HG03571 (cell line): ENCODE data around the gene RCAN2.
"Not testable (repeated sequence)": the region's sequence is repeated elsewhere in the genome, so short reads cannot be mapped to it uniquely, and the experiment has no call there.

ENCODE experiments used
- ATAC-seq: cut with Tn5 transposase; IDR thresholded peaks from one replicate; pipeline ENCODE4 v1.9.1; 2021; ENCODE audit not compliant: unreplicated experiment

RCAN2 gene

DNA sequence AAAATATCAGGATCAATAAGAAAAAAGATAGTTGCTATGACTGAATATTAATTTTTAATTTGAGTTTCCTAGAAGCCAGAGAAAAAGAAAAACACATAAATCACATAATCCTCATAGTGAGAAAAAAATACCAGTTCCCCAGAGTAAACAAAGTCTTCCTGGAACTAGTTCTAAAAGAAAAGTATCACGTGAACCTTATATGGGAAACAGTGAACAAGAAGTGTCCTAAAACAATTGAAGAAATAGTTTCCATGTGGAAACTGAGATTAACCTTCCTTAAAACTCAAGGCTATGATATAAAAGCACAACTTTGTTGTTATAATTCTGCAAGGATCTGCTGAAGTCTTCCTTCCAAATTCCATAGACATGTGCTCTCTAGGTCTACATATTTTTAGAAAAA, 50.6 kb downstream of the RCAN2 start:
- ATAC-seq, result no peak

DNA sequence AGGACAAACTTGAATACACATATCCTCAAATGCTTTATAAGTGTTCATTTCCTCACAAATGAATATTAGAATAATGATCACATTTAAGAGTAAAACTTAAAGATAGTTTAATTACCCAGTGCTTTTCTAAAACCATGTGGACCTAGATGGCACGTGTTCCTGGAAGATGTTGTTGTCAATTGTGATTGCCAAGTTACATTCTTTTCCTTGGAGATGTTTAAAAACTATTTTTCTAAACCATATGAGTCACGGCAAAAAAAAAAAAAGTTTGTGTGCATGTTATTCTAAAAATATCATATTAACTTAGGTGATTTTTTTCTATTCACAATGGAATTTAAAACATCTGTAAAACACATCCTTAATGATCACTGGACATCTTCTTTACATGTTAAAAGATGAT, 51.1 kb downstream of the RCAN2 start:
- ATAC-seq, result no peak

DNA sequence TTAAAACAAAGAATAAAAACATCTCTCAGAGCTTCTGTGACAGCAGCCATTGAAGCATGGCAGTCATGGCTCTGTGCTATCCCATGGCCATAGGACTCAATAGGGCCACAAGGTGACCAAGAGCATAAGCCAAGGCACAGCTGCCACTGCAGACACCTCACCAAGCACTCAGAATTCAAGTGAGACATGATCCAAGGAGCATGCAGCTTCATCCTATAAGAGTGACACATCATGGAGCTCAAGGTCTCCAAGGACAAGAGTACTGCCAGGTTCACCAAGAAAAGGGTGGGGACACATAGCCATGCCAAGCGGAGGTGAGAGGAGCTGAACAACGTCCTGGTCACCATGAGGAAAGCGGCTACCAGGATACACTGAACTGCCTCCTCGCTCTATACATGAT, 53.0 kb downstream of the RCAN2 start:
- no peak for ATAC-seq

DNA sequence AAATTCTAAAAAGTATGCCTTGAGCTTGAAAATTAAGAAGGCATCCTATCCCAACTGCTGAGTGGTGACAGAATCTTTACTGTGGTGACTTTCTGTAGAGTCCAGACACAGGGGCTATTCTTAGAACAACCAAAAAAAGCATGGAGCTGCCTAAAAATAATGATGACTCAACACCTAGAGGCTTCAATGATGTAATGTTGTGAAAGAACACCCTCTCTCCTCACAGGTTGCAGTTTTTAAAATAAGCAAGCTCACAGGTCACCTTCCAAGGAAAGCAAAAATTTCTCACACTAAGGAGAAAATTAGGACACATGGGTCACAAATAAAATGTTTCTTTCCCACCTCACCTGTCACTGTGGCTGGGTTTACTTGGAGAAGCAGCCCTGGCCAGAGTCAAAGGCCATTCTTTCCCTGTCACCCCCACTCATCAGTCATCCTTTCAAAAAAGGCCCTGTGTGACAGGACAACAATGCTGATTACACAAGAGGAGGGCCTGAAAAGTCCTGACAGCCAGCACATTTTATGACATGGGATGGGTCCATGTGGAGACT, 53.5 kb downstream of the RCAN2 start:
- no peak for ATAC-seq

DNA sequence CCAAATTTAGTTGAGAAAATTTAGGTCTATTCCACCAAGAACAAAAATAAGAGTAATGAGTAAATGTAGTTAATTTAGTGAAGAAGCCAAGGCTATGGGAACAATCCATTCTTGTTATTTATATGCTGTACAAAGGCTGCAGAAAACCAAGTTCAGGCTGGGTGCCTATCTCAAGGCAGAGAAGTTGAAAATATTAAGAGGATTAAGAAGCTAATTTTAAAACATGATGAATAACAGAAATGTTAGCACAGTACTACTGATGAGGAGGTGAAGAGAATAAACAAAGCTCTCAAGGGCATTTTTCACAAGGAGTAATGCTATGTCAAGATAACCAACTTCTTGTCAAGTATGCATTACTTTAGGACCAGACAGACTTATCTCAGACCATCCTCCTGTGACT, 68.6 kb downstream of the RCAN2 start:
- no peak for ATAC-seq

DNA sequence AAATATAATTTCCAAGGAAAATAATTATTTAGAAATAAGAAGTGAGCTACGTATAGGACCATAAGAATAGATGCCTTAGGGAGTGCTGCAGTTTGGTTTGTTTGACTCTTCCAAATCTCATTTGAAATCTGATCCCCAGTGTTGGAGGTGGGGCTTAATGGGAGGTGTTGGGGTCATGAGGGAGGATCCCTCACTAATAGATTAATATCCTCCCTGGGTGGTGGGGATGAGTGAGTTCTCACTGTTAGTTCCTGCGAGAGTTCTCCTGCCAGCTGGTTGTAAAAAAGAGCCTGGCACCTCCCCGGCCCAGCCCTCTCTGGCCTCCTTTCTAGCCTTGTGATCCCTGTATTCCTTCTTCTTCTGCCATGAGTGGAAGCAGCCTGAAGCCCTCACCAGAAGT, 69.3 kb downstream of the RCAN2 start:
- no peak for ATAC-seq

DNA sequence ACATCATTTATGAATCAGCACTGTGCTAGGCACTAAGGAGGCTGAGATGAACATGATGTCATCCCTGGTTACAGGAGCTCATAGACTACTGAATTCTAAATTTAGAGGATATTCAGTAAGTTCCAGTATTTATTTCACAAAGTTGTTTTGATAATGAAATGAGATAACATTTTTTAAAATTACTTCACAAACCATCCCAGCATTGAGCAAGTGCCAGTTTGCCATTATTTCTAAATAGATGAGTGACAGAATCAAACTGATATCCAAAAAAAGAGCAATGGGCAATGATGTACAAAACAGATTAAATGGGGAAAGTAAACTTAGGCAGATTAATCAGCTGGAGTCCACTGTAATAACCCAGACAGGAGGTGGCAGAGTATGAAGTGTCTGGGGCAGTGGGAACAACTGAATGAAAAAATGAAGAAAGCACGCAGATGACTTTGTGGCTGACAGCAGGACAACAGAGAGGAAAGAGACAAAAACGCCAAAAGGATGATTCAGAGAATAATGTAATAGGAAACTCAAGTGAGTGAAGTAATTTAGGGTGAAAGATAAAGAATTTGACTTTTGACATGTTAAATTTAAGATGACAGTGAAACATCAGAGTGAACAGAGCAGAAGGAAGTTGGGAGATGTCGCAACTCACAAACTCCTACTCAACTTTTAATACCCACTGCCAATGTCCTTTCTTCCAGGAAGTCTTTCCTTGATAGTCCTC, 70.2 kb downstream of the RCAN2 start:
- ATAC-seq, result no peak

DNA sequence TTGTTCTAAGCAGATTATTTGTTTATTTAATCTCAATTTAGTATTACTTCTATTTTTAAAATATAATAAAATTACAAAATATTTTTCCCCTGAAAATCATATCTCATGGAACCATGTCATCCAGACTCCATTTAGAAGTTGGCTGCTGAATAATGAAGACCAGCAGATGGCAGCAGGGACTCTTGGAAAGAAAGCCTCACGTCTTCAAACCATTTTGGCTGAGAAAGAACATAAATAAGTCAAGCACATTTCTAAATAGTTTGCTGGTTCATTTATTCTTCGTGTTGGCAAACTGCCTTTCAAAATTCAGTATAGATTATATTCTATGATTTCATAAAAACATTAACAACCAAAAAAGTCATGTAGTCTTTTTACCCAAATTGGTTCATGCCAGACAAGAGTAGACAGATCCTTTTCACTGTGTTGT, 71.7 kb downstream of the RCAN2 start:
- ATAC-seq, result no peak

DNA sequence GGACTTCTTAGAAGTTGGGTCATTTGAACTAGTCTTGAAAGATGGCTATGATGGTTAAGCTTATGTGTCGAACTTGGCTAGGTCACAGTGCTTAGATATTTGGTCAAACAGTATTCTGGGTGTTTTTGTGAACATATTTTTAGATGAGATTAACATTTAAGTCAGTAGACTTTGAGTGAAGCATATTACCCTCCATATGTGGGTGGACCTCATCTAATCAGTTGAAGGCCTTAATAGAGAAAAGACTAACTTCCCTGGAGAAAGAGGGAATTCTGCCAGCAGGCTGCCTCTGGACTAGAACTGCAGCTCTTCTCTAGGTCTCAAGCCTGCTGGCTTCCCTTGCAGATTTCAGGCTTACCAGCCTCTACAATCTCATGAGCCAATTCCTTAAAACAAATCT, 76.9 kb downstream of the RCAN2 start:
- ATAC-seq, result no peak

DNA sequence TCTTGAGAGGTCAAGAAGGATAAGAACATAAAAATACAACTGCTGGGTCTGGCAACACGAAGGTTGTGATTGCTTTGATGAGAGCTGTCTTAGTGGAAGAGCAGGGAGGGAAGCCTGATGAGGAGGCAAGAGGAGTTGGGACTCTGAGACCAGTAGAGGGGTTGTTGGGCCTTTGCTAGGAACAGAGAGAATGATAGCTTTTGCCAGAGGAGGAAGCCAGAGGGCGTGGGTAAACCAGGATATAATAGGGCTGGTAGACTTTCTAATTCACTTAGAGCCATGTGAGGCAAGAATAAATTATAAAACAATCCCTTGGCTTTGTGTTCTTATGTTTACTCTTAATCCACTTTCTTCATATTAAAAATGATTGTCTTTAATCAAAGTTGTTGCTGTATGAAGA, 78.6 kb downstream of the RCAN2 start:
- ATAC-seq, result no peak

DNA sequence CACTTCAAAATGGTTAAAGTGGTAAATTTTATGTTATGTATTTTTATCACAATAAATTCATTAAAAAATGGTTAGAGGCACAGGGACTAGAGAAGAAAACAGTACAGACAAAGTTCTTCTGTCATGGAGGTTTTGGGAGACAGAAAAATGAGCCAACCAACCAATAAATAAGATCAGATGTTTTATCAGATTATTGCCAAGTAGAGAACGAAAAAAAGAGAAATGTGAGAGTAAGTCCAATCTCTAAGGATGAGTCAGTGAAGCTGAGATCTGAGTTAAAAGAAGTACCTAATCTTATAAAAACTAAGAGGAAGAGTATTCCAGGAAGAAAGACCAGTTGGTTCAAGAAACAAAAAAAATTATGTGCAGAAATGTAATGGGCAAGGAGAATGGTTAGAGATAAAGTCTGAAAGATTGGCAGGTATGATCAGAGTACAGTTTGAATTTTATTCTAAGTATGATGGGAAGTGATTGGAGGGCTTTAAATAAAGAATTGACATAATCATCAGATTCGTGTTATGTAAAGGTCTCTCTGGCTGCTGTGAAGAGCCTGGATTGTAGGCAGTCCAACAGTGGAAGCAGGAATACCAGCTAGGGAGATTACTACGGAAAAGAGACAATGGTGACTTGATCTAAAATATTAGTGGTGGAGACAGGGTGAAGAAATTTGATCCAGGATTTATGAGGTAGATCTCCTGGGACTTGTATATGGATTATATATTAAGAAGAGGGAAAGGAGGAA, 79.6 kb downstream of the RCAN2 start:
- no peak for ATAC-seq

DNA sequence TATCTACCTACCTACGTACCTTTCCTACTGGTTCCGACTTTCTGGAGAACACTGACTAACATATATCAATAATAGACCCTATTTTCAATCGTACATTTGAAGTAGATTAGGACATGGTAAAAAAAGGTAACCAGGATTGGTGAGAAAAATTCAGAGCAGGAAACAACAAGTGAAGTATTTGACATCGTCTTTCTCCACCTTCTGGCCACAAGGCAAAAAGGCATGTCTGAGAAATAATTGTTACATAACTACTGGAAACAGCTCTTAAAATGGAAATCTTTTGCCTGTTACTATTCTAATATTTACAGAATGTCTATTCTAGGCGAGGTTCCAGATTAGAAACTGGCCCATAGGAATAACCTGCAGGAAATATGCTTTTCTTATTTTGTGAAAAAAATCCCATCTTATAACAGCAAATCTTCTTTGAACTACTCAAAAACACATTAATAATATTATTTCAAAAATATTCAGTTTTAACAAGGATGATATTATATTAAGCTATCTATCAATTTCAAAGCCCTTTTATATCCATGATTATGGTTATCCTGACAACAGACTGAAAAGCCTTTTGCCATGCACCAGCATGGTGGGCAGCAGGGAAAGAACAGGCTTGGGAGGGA, 80.8 kb downstream of the RCAN2 start:
- no peak for ATAC-seq

DNA sequence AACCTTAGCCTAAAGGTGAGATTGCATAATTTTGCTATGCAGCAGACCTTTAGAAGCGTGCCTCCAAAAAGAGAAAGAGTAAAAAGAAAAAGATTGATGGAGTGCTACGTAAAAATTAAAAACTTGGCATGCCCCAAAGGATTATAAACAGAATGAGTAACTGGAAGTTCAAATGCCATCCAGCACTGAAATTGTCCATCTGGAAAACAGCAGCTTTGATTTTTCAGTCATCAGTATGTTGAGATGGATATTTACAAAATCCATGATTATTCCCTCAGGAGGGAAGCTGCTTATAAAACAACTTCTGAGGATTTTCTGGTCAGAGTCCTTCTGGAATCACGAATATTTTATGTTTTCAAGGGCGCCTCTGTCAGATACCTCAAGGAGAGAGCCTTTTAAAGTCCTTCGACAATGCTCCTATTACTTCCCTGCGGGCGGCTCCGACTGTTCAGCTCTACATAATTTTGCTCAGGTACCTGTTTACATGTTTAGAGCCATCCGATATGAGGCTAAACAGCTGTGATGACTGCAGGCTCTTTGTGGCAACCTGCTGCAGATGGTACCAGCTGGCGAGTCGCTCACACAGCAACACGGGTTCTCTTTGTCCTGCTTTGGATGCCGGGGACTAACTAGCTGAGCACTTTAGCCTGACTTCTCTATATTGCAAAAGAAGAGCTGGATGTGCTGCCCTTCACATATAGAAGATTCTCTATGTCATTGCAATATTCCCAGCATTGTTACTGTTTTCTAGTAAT, 83.3 kb downstream of the RCAN2 start:
- no peak for ATAC-seq

DNA sequence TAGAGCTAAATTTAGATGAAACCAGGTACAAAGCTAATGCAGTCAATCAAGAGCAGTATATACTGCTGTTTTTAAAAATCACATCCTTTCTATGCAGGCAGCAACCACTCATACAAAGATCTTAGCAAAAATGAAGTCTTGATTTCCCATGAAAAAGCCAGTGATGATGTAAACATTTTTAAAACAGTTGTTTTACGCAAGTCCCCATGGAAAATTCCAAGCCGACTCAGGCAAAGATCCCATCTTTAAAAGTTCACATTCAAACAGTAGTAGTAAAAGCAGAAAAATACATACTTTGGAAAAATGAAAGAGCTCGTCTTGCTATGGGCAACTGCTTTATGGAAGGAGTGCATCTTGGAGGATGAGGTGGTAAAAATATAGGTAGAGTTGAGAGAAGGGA, 84.0 kb downstream of the RCAN2 start:
- no peak for ATAC-seq

DNA sequence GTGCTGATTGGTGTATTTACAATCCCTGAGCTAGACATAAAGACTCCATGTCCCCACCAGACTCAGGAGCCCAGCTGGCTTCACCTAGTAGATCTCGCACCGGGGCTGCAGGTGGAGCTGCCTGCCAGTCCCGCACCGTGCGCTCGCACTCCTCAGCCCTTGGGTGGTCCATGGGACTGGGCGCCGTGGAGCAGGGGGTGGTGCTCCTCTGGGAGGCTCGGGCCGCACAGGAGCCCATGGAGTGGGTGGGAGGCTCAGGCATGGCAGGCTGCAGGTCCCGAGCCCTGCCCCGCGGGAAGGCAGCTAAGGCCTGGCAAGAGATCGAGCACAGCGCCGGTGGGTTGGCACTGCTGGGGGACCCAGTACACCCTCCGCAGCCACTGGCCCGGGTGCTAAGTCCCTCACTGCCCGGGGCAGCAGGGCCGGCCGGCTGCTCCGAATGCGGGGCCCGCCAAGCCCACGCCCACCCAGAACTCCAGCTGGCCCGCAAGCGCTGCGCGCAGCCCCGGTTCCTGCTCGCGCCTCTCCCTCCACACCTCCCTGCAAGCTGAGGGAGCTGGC, 85.5 kb downstream of the RCAN2 start:
- not testable (repeated sequence) for ATAC-seq

DNA sequence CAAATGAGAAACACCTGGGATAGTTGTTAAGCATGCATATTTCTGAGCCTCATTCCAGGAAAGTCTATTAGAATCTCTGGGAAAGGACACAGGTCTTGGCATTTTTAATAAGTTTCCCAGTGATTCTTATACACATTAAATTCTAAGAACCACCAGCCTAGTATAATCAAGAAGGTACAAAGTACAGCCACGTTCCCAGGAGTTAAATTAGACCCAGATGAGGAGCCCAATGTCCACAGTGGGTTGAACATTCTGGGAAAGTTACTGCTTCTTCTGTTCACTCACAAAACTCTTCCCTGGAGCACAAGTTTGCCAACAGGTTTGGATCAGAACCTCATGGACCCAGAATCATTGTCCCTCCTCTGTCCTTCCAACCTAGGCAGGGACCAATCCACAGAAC, 90.4 kb downstream of the RCAN2 start:
- ATAC-seq, result no peak

DNA sequence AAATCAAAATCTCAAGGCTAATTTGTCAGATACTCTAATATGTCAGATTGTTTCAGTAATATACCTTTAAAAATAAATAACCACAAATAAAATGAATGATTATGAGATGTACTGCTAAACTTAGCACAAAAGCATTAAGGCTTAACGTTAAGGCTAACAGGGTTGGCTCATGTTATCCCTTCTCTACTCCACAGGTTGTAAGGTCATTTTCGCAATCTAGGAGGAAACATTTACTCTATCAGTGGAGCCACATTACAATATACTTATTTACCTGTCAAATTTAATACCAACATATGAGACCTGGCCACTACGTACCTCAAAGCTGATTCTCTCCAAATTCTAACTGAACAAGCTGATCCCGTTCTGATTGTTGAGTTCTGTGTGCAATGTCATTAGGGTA, 95.7 kb downstream of the RCAN2 start:
- ATAC-seq, result no peak

DNA sequence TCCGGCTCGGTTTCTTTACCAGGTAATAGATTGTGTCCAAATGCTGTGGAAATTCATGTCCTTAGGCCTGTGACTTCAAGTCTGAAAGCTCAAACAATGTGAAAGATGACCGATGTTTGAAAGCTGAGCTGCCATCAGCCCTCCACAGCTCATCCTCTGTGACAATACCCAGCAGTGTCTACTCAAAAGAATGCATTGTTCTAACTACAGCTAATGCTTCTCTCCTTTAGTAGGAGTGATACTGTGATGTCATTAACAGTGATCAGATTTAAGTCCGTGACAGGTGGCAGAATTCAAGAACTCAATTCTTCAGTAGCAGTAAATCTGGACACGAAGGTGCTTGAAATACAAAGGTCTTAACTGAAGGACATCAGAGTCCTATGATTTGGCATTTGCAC, 97.3 kb downstream of the RCAN2 start:
- no peak for ATAC-seq

DNA sequence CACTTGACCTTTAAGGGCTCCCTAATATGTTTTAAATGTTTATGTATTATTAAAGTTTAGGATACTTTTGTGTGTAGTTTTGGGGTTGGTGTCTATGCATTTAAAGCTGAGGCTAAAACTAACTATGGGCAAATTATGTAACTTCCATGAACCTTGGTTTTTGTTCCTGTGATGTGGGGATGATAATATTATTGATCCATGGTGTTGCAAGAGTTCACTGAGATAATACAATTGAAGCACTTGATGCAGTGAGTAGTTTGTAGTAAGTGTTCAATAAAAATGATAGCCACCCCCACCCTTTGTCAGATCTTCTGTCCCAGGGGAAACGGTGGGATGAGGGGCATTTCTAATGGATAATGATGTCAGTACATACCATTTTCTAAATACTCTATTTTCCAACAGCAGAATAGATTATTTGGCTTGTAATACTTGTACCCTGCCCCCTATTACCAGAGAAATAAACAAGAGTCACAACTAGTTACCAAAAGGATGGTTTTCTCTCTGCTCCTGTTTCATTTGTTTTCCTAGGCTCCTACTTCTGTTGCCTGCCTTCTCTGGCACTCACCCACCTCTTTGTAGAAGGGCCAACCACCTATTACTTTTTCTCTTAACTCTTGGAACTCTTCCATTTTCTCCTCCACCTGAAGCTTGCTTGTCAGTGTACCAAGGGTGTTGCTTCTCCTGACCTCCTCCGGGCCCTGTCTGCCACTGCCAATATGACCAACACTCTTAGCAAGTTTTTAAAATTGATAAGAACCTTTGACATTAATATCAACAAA, 97.9 kb downstream of the RCAN2 start:
- no peak for ATAC-seq

DNA sequence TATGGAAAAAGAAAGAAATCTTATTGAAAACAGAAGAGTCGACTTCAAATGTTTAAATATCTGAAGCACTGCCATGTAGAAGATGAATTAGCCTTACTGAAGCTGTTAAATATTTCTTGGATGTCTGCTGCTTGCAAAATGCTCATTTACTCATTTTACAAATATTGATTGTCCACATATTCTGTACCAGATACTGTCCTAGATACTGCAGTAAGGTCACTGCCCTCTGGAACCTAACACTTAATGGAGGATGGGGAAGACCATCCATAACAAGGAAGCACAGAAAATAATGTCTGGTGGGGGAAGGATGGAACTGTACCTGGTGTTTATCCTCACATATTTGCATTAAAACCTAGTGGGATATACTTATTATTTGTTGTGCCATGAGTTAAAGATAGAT, 99.0 kb downstream of the RCAN2 start:
- ATAC-seq, result no peak
